Cortex of kidney (tissue), 1 donor: Measurements from ENCODE around the gene DCAKD.
"Not testable (repeated sequence)": the region's sequence is repeated elsewhere in the genome, so short reads cannot be mapped to it uniquely, and the experiment has no call there.

Experiments
- DNase-seq: peaks from one replicate; lab custom pipeline; 2025; lab: John Stamatoyannopoulos, UW

DCAKD gene

GRCh38 chr17:45063198-45063597 lies 11.8 kb upstream of the DCAKD start:
- no peak for DNase-seq

- no peak for DNase-seq
These were observed 10.3 kb upstream of the DCAKD start for GRCh38 chr17:45061606-45062205.

- DNase-seq = peak; percentile 25
These were observed 9.6 kb upstream of the DCAKD start, which contains the start of gene NMT1 for GRCh38 chr17:45060797-45061605. Gene NMT1, plus strand, starts transcription at chr17:45061317. Its CDS starts 13 bp downstream, at chr17:45061330.

GRCh38 chr17:45060382-45060796 lies 9.0 kb upstream of the DCAKD start:
- DNase-seq = no peak

GRCh38 chr17:45052052-45052772 lies 780 bp upstream of the DCAKD start:
- no peak for DNase-seq

- not testable (repeated sequence) for DNase-seq
These were observed 254 bp upstream of the DCAKD start for GRCh38 chr17:45051720-45052051.

- DNase-seq = no peak
These were observed 862 bp downstream of the DCAKD start for GRCh38 chr17:45050481-45051059.

- DNase-seq = no peak
These were observed 2.5 kb downstream of the DCAKD start for GRCh38 chr17:45048795-45049563.

GRCh38 chr17:45046537-45047125 lies 4.8 kb downstream of the DCAKD start:
- no peak for DNase-seq

- DNase-seq = no peak
These were observed 7.5 kb downstream of the DCAKD start for GRCh38 chr17:45043813-45044540.

- DNase-seq = no peak
These were observed 8.9 kb downstream of the DCAKD start for GRCh38 chr17:45042346-45043120.

- DNase-seq = no peak
These were observed 11.0 kb downstream of the DCAKD start for GRCh38 chr17:45040459-45040858.

- no peak for DNase-seq
These were observed 12.5 kb downstream of the DCAKD start for GRCh38 chr17:45038728-45039634.

- DNase-seq = no peak
These were observed 14.7 kb downstream of the DCAKD start for GRCh38 chr17:45036691-45037090.

- no peak for DNase-seq
These were observed 15.6 kb downstream of the DCAKD start for GRCh38 chr17:45035848-45036247.

GRCh38 chr17:45034599-45034998 lies 16.8 kb downstream of the DCAKD start:
- no peak for DNase-seq

- no peak for DNase-seq
These were observed 19.3 kb downstream of the DCAKD start for GRCh38 chr17:45032174-45032541.

GRCh38 chr17:45031231-45032173 lies 19.9 kb downstream of the DCAKD start:
- no peak for DNase-seq
